CD4-positive, alpha-beta T cell treated with Interferon gamma for 1 hour (primary cell): ENCODE measurements around the gene LRRC17.

Source experiments
- DNase-seq: peaks from one replicate; pipeline ENCODE4 v3.0.0-alpha.2; 2020

Gene LRRC17

GRCh38 chr7:102912742-102913141 is at the start of gene LRRC17:
Gene LRRC17, plus strand, starts transcription at chr7:102913000. Its CDS starts 20,914 bp downstream, at chr7:102933914.
- no peak for DNase-seq

- DNase-seq = no peak
These were observed 47.8 kb upstream of the LRRC17 start for GRCh38 chr7:102864958-102865357.

- no peak for DNase-seq
These were observed 46.1 kb upstream of the LRRC17 start for GRCh38 chr7:102866535-102867215.

- no peak for DNase-seq
These were observed 43.6 kb upstream of the LRRC17 start for GRCh38 chr7:102869195-102869594.

- DNase-seq = no peak
These were observed 40.3 kb upstream of the LRRC17 start for GRCh38 chr7:102872460-102872859.

GRCh38 chr7:102873470-102874165 is 39.2 kb upstream of the LRRC17 start:
- DNase-seq = no peak

- DNase-seq = no peak
These were observed 38.5 kb upstream of the LRRC17 start for GRCh38 chr7:102874166-102874829.

- DNase-seq = no peak
These were observed 37.8 kb upstream of the LRRC17 start for GRCh38 chr7:102874966-102875365.

GRCh38 chr7:102875700-102876295 is 37.0 kb upstream of the LRRC17 start:
- no peak for DNase-seq

- no peak for DNase-seq
These were observed 29.5 kb upstream of the LRRC17 start for GRCh38 chr7:102883098-102883860.

GRCh38 chr7:102888561-102889233 is 24.1 kb upstream of the LRRC17 start:
- no peak for DNase-seq

- DNase-seq = no peak
These were observed 22.9 kb upstream of the LRRC17 start for GRCh38 chr7:102889851-102890250.

- no peak for DNase-seq
These were observed 22.4 kb upstream of the LRRC17 start for GRCh38 chr7:102890292-102890970.

GRCh38 chr7:102890971-102891692 is 21.7 kb upstream of the LRRC17 start:
- no peak for DNase-seq

- no peak for DNase-seq
These were observed 21.0 kb upstream of the LRRC17 start for GRCh38 chr7:102891693-102892261.

- DNase-seq = no peak
These were observed 20.0 kb upstream of the LRRC17 start for GRCh38 chr7:102892631-102893278.

- no peak for DNase-seq
These were observed 17.2 kb upstream of the LRRC17 start for GRCh38 chr7:102895602-102896001.

- DNase-seq = no peak
These were observed 16.2 kb upstream of the LRRC17 start for GRCh38 chr7:102896585-102896984.

GRCh38 chr7:102897211-102897631 is 15.6 kb upstream of the LRRC17 start:
- DNase-seq = no peak
